ENCODE measurements around the gene CH25H.

DNA sequence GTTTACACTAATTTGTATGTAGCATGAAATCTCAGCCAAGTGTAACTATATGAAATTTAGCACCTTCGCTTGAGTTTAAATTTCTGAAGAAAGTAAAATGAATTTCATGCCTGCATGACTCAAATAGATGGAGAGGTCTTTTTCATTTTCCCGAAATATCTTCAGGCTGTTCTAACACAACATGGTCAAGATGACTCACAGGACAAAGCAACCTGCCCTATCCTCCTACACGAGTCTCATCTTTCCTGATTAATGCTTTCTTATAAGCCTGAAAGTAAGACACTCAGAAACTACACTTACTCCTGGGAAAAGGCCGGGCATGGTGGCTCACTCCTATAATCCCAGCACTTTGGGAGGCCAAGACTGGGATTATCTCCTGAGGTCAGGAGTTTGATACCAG lies 41.2 kb downstream of the CH25H start:
- TF ChIP-seq, protein P1, sequence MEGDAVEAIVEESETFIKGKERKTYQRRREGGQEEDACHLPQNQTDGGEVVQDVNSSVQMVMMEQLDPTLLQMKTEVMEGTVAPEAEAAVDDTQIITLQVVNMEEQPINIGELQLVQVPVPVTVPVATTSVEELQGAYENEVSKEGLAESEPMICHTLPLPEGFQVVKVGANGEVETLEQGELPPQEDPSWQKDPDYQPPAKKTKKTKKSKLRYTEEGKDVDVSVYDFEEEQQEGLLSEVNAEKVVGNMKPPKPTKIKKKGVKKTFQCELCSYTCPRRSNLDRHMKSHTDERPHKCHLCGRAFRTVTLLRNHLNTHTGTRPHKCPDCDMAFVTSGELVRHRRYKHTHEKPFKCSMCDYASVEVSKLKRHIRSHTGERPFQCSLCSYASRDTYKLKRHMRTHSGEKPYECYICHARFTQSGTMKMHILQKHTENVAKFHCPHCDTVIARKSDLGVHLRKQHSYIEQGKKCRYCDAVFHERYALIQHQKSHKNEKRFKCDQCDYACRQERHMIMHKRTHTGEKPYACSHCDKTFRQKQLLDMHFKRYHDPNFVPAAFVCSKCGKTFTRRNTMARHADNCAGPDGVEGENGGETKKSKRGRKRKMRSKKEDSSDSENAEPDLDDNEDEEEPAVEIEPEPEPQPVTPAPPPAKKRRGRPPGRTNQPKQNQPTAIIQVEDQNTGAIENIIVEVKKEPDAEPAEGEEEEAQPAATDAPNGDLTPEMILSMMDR (optimal IDR thresholded peaks at IDR 0.05 in 1 of 3, IDR thresholded peaks at IDR 0.05 in 1 of 3, conservative IDR thresholded peaks at IDR 0.05 in 1 of 3; ENCODE audit: extremely low read depth in 1 of 3, insufficient read depth in 2 of 3, low read length in 3 of 3): no peak
- TF ChIP-seq EZH2 (IDR thresholded peaks at IDR 0.05; ENCODE audit: low read length): no peak
